DND-41 (cell line): ENCODE data around the gene HCRTR1.
A peak's percentile ranks its signal among the peaks of the same experiment; 100 is the strongest.

Experiments
- ATAC-seq: fragments of 200-7000 bp; cut with Tn5 transposase; 3 replicates; pipeline ENCODE4 v1.9.1; 2021; ENCODE audit warnings: low read depth; ENCODE audit not compliant: insufficient read depth
- DNase-seq: peaks from one replicate; pipeline ENCODE4 v3.0.0-alpha.2; 2020
- H2AFZ ChIP-seq: 2 replicates; pipeline ENCODE4 v1.6.0; 2012; ENCODE audit warnings: low read depth, low read length
- H3K27ac ChIP-seq: 2 replicates; pipeline ENCODE4 v1.5.1; 2012; ENCODE audit warnings: low read length, inconsistent platforms
- H3K27me3 ChIP-seq: fragments of 200-600 bp; sonication (generic); 2 replicates; pipeline ENCODE4 v1.6.0; 2012; ENCODE audit warnings: low read length, mild to moderate bottlenecking, inconsistent platforms; ENCODE audit not compliant: insufficient read depth, poor library complexity
- H3K36me3 ChIP-seq: 2 replicates; pipeline ENCODE4 v1.5.1; 2012; ENCODE audit warnings: low read length, inconsistent platforms; ENCODE audit not compliant: insufficient read depth
- H3K4me1 ChIP-seq: 2 replicates; pipeline ENCODE4 v1.5.1; 2012; ENCODE audit warnings: mild to moderate bottlenecking, low read length; ENCODE audit not compliant: insufficient read depth
- H3K4me2 ChIP-seq: 2 replicates; pipeline ENCODE4 v1.6.0; 2012; ENCODE audit warnings: mild to moderate bottlenecking, moderate library complexity, low read length, inconsistent platforms; ENCODE audit not compliant: insufficient read depth
- H3K4me3 ChIP-seq, 2 experiments: fragments of 200-600 bp in 1 of 2; shearing (Covaris generic) in 1 of 2; 2 replicates each; pipeline ENCODE4 v1.5.1; 2012 to 2016; ENCODE audit warnings: inconsistent platforms in 2 of 2, low read length in 2 of 2, mild to moderate bottlenecking in 2 of 2, low read depth in 1 of 2, moderate library complexity in 1 of 2
- H3K79me2 ChIP-seq: 2 replicates; pipeline ENCODE4 v1.6.0; 2012; ENCODE audit warnings: low read length, inconsistent platforms; ENCODE audit not compliant: insufficient read depth
- H3K9ac ChIP-seq: 2 replicates; pipeline ENCODE4 v1.6.0; 2012; ENCODE audit warnings: low read depth, mild to moderate bottlenecking, inconsistent platforms, low read length, moderate library complexity
- H3K9me3 ChIP-seq: 2 replicates; pipeline ENCODE4 v1.5.1; 2012; ENCODE audit warnings: low read length, moderate library complexity, mild to moderate bottlenecking, inconsistent platforms; ENCODE audit not compliant: insufficient read depth, severe bottlenecking
- H4K20me1 ChIP-seq: 2 replicates; pipeline ENCODE4 v1.6.0; 2012; ENCODE audit warnings: low read length; ENCODE audit not compliant: insufficient read depth
- CTCF ChIP-seq: IDR thresholded peaks from 2 replicates; pipeline ENCODE4 v1.5.1; 2012; ENCODE audit warnings: borderline replicate concordance, low read length, moderate library complexity, mild to moderate bottlenecking; ENCODE audit not compliant: poor library complexity, severe bottlenecking; ENCODE audit errors: extremely low read depth
- EZH2 ChIP-seq: IDR thresholded peaks from 3 replicates; pipeline ENCODE4 v1.6.1; 2012; ENCODE audit warnings: borderline replicate concordance, low read depth, mild to moderate bottlenecking, moderate library complexity, low read length, inconsistent platforms; ENCODE audit not compliant: severe bottlenecking

Gene HCRTR1

GRCh38 chr1:31592132-31592531 is 25.4 kb upstream of the HCRTR1 start:
- Histone ChIP-seq H3K79me2 (no peaks in the 10 kb centered on the region), H3K9me3 (no peaks in the 10 kb centered on the region), H4K20me1 (peaks cover 4% of the 10 kb centered on the region; the same call in 1 of the 2 replicates), H3K4me2 (no peak overlapping the region), H2AFZ (no peak overlapping the region), H3K36me3 (no peaks in the 10 kb centered on the region), H3K4me1 (no peaks in the 10 kb centered on the region), H3K27me3 (no peaks in the 10 kb centered on the region), H3K4me3 (no peak overlapping the region), H3K27ac (no peak overlapping the region), H3K9ac (no peak overlapping the region)
- ATAC-seq, result no peak
- DNase-seq, result no peak
- TF ChIP-seq CTCF (no peak), EZH2 (no peak)

GRCh38 chr1:31593136-31593665 is 24.3 kb upstream of the HCRTR1 start:
- H3K4me1 ChIP-seq, result no peaks in the 10 kb centered on the region
- DNase-seq, result no peak
- no peak for ATAC-seq

GRCh38 chr1:31593770-31594632 is 23.5 kb upstream of the HCRTR1 start:
- TF ChIP-seq EZH2 (no peak), CTCF (peak; percentile 99)
- H2AFZ ChIP-seq, result no peak overlapping the region; the same call in 1 of the 2 replicates
- peaks cover 4% of the 10 kb centered on the region; the same call in 1 of the 2 replicates for H4K20me1 ChIP-seq
- no peak overlapping the region for H3K4me3 ChIP-seq
- no peak overlapping the region for H3K4me2 ChIP-seq
- H3K27me3 ChIP-seq, result no peaks in the 10 kb centered on the region
- ATAC-seq (peak; percentile 100), DNase-seq (peak; percentile 79)
- no peak overlapping the region for H3K9ac ChIP-seq
- no peaks in the 10 kb centered on the region for H3K36me3 ChIP-seq
- no peak overlapping the region for H3K27ac ChIP-seq
- no peaks in the 10 kb centered on the region for H3K9me3 ChIP-seq
- no peaks in the 10 kb centered on the region for H3K79me2 ChIP-seq
- H3K4me1 ChIP-seq, result no peaks in the 10 kb centered on the region

More at GRCh38 chr1:31593136-31593665, 24.3 kb upstream of the HCRTR1 start:
- Histone ChIP-seq H3K4me3 (no peak overlapping the region), H3K27me3 (no peaks in the 10 kb centered on the region), H3K27ac (no peak overlapping the region), H3K36me3 (no peaks in the 10 kb centered on the region), H3K79me2 (no peaks in the 10 kb centered on the region), H4K20me1 (peaks cover 4% of the 10 kb centered on the region; the same call in 1 of the 2 replicates), H3K4me2 (no peak overlapping the region), H3K9ac (no peak overlapping the region), H3K9me3 (no peaks in the 10 kb centered on the region), H2AFZ (no peak overlapping the region)
- no peak for TF ChIP-seq EZH2
- TF ChIP-seq CTCF, result no peak
